ENCODE results near the gene ERI2. TPM values are rescaled to one million over a fixed set of nuclear protein-coding genes. Genes with fewer than 3 reads are reported as not detected.
A peak's percentile ranks its signal among the peaks of the same experiment; 100 is the strongest.
"Not testable (repeated sequence)": the region's sequence is repeated elsewhere in the genome, so short reads cannot be mapped to it uniquely, and the experiment has no call there.

Gene ERI2
- total and polyA plus RNA-seq, 10 donors = 2.5 to 15.3 (median 8.0) TPM

- H3K27me3 ChIP-seq (replicated peaks in 1 of 7) = no peaks in the 10 kb centered on the region
- H3K4me3 ChIP-seq = peak within 1 kb of the TSS; percentile 39 to 63 (median 47)
- WGBS, 5 donors = 11 to 19% (median 13%) methylated on average over 10 of the region's 10 CpGs
- peaks cover 0 to 14% (median 0%) of the 10 kb centered on the region in 8 donors for H3K9me3 ChIP-seq
- peak in 1 of 3 donors; percentile 31 for TF ChIP-seq POLR2AphosphoS5 (IDR thresholded peaks at IDR 0.05)
- TF ChIP-seq, protein P1, sequence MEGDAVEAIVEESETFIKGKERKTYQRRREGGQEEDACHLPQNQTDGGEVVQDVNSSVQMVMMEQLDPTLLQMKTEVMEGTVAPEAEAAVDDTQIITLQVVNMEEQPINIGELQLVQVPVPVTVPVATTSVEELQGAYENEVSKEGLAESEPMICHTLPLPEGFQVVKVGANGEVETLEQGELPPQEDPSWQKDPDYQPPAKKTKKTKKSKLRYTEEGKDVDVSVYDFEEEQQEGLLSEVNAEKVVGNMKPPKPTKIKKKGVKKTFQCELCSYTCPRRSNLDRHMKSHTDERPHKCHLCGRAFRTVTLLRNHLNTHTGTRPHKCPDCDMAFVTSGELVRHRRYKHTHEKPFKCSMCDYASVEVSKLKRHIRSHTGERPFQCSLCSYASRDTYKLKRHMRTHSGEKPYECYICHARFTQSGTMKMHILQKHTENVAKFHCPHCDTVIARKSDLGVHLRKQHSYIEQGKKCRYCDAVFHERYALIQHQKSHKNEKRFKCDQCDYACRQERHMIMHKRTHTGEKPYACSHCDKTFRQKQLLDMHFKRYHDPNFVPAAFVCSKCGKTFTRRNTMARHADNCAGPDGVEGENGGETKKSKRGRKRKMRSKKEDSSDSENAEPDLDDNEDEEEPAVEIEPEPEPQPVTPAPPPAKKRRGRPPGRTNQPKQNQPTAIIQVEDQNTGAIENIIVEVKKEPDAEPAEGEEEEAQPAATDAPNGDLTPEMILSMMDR (IDR thresholded peaks at IDR 0.05 in 8 of 11, conservative IDR thresholded peaks at IDR 0.05 in 3 of 11) = no peak
- TF ChIP-seq POLR2A (IDR thresholded peaks at IDR 0.05) = no peak
- no peaks in the 10 kb centered on the region for H3K36me3 ChIP-seq
- H3K4me1 ChIP-seq = peaks cover 0 to 23% (median 13%) of the 10 kb centered on the region in 6 donors
- intact Hi-C loops (cut with DNase I; ENCODE audit: low total_unique reads) = no loop called here
- peak within 1 kb of the TSS; percentile 72 to 87 (median 81) for H3K27ac ChIP-seq
- peak; percentile 76 for DNase-seq
Observed at GRCh38 chr16:20763461-20764232, 42.6 kb downstream of the ERI2 start, which contains the start of gene ACSM3. Gene ACSM3, plus strand, starts transcription at chr16:20764014. Its CDS starts 6,021 bp downstream, at chr16:20770035.

DNA sequence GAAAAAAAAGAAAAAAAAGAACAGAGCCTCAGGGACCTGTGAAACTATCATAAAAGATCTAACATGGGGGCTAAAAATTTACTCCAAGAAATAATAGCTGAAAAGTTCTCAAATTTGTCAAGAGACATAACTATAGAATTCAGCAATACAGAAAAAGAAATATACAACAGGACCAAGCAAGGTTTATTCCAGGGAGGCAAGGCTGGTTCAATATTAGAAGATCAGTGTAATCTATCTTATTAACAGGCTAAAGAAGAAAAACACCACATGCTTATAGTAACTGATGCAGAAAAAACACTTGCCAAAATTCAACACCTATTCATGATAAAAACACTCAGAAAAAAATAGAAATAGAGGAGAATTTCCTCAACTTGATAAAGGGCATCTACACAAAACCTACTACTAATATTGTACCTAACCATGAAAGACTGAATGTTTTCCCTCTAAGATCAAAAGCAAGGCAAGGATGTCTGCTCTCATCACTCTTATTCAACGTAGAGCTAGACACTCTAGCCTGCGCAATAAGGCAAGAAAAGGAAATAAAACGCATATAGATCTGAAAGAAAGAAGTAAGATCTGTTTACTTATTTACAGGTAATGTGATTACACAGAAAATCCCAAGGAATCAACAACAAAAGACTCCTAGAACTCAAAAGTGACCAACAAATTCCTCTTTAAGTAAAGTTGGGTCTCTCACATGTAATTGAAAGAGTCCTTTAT, 43.7 kb downstream of the ERI2 start:
- Histone ChIP-seq H3K4me3 (no peak overlapping the region), H3K27ac (peak overlapping the region in 6 of 8 donors; percentile 72 to 87 (median 82)), H3K4me1 (peaks cover 0 to 23% (median 13%) of the 10 kb centered on the region in 6 donors), H3K36me3 (no peaks in the 10 kb centered on the region), H3K27me3 (replicated peaks in 1 of 7) (no peaks in the 10 kb centered on the region), H3K9me3 (peaks cover 0 to 14% (median 0%) of the 10 kb centered on the region in 8 donors)
- DNase-seq = no peak
- WGBS, 5 donors = 88 to 96% (median 92%) methylated on average over 3 of the region's 3 CpGs
- TF ChIP-seq, protein P1 (IDR thresholded peaks at IDR 0.05 in 8 of 11, conservative IDR thresholded peaks at IDR 0.05 in 3 of 11) = no peak
- TF ChIP-seq POLR2A (IDR thresholded peaks at IDR 0.05) (no peak), POLR2AphosphoS5 (IDR thresholded peaks at IDR 0.05) (no peak)
- intact Hi-C loops (cut with DNase I; ENCODE audit: low total_unique reads) = no loop called here

DNA sequence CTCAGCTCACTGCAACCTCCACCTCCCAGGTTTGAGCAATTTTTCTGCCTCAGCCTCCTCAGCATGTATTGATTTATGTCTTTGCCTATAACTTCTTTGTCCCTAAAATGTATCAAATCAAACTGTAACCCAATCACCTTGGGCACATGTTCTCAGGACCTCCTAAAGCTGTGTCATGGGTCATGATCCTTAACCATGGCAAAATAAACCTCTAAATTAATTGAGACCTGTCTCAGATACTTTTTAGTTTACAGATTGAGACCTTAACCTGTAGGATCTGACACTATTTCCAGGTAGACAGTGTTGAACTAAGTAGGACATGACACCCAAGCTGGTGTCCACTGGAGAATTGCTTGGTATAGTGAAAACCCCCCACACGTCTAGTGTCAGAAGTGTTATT, 45.1 kb downstream of the ERI2 start:
- Histone ChIP-seq H3K27ac (no peak overlapping the region), H3K9me3 (peaks cover 0 to 14% (median 0%) of the 10 kb centered on the region in 8 donors), H3K27me3 (replicated peaks in 1 of 7) (no peaks in the 10 kb centered on the region), H3K36me3 (no peaks in the 10 kb centered on the region), H3K4me1 (peaks cover 0 to 23% (median 13%) of the 10 kb centered on the region in 6 donors), H3K4me3 (no peak overlapping the region)
- no peak for TF ChIP-seq POLR2AphosphoS5 (IDR thresholded peaks at IDR 0.05)
- TF ChIP-seq POLR2A (IDR thresholded peaks at IDR 0.05) = no peak
- TF ChIP-seq, protein P1 (IDR thresholded peaks at IDR 0.05 in 8 of 11, conservative IDR thresholded peaks at IDR 0.05 in 3 of 11) = no peak
- intact Hi-C loops (cut with DNase I; ENCODE audit: low total_unique reads) = no loop called here
- no peak for DNase-seq
- 67 to 96% (median 91%) methylated on average over 1 of the region's 1 CpG for WGBS, 5 donors

- Histone ChIP-seq H3K36me3 (no peaks in the 10 kb centered on the region), H3K4me1 (peaks cover 0 to 23% (median 13%) of the 10 kb centered on the region in 6 donors), H3K27me3 (replicated peaks in 1 of 7) (no peaks in the 10 kb centered on the region), H3K9me3 (peaks cover 0 to 14% (median 0%) of the 10 kb centered on the region in 8 donors), H3K4me3 (no peak overlapping the region), H3K27ac (no peak overlapping the region)
- intact Hi-C loops (cut with DNase I; ENCODE audit: low total_unique reads) = no loop called here
- 49 to 71% (median 68%) methylated on average over 2 of the region's 2 CpGs for WGBS, 5 donors
- TF ChIP-seq, protein P1 (IDR thresholded peaks at IDR 0.05 in 8 of 11, conservative IDR thresholded peaks at IDR 0.05 in 3 of 11) = no peak
- TF ChIP-seq POLR2A (IDR thresholded peaks at IDR 0.05) (no peak), POLR2AphosphoS5 (IDR thresholded peaks at IDR 0.05) (no peak)
- no peak for DNase-seq
Observed at GRCh38 chr16:20760346-20760745, 45.9 kb downstream of the ERI2 start.

- intact Hi-C loops (cut with DNase I; ENCODE audit: low total_unique reads); H3K4me1 ChIP-seq; DNase-seq; H3K4me3 ChIP-seq; H3K27ac ChIP-seq; H3K27me3 ChIP-seq (replicated peaks in 1 of 7); H3K36me3 ChIP-seq: not testable (repeated sequence)
- WGBS, 5 donors = 95 to 100% (median 97%) methylated on average over 2 to 3 of the region's 5 CpGs
- H3K9me3 ChIP-seq = peaks cover 0 to 18% (median 0%) of the 10 kb centered on the region in 8 donors
Observed at GRCh38 chr16:20755799-20756198, 50.5 kb downstream of the ERI2 start.
